SU-DHL-6 (cell line): ENCODE measurements around the gene CHCHD3.

Experiments used
- H2AFZ ChIP-seq: fragments of 200-600 bp; sonication (generic); 2 replicates; pipeline ENCODE4 v1.6.1; 2014; ENCODE audit warnings: low read depth, mild to moderate bottlenecking, moderate library complexity, mixed read lengths, antibody characterized with exemption, low read length; ENCODE audit not compliant: severe bottlenecking
- H3F3A ChIP-seq: fragments of 200-600 bp; shearing (Covaris generic); 2 replicates; pipeline ENCODE4 v1.6.0; 2016; ENCODE audit warnings: antibody characterized with exemption, mild to moderate bottlenecking; ENCODE audit not compliant: insufficient read depth
- H3K27ac ChIP-seq: fragments of 200-600 bp; sonication (generic); 2 replicates; pipeline ENCODE4 v1.5.1; 2016; ENCODE audit warnings: low read depth, mild to moderate bottlenecking, low read length, moderate library complexity, mixed read lengths
- H3K27me3 ChIP-seq: fragments of 200-600 bp; sonication (generic), shearing (Covaris generic); 2 replicates; pipeline ENCODE4 v1.6.0; 2014; ENCODE audit warnings: mild to moderate bottlenecking, low read length
- H3K36me3 ChIP-seq: fragments of 200-600 bp; sonication (generic); 2 replicates; pipeline ENCODE4 v1.6.1; 2014; ENCODE audit warnings: mild to moderate bottlenecking, low read length, mixed read lengths
- H3K4me2 ChIP-seq: fragments of 300-600, 200-600 bp; shearing (Covaris generic), sonication (generic); 2 replicates; pipeline ENCODE4 v1.6.0; 2014; ENCODE audit warnings: low read length, low read depth, mild to moderate bottlenecking; ENCODE audit not compliant: poor library complexity, severe bottlenecking
- H3K4me3 ChIP-seq: fragments of 200-600 bp; sonication (generic); 2 replicates; pipeline ENCODE4 v1.5.1; 2014; ENCODE audit warnings: antibody characterized with exemption, low read length, mild to moderate bottlenecking, mixed read lengths; ENCODE audit not compliant: insufficient read depth, poor library complexity, severe bottlenecking
- H3K79me2 ChIP-seq: fragments of 200-600 bp; sonication (generic); 2 replicates; pipeline ENCODE4 v1.6.1; 2014; ENCODE audit warnings: mild to moderate bottlenecking, low read length, moderate library complexity; ENCODE audit not compliant: insufficient read depth
- H3K9ac ChIP-seq: fragments of 200-600 bp; sonication (generic); 2 replicates; pipeline ENCODE4 v1.7.0; 2014; ENCODE audit warnings: mild to moderate bottlenecking, low read length
- H3K9me2 ChIP-seq: fragments of 200-600 bp; sonication (generic); replicated peaks from 2 replicates; pipeline ENCODE4 v1.6.1; 2014; ENCODE audit warnings: low read length; ENCODE audit not compliant: insufficient read depth
- H3K9me3 ChIP-seq: fragments of 200-600 bp; sonication (generic); 2 replicates; pipeline ENCODE4 v1.6.1; 2014; ENCODE audit warnings: low read length, mixed read lengths; ENCODE audit not compliant: insufficient read depth
- H4K20me1 ChIP-seq: fragments of 200-600 bp; sonication (generic); 2 replicates; pipeline ENCODE4 v1.6.1; 2014; ENCODE audit warnings: low read depth, mild to moderate bottlenecking, antibody characterized with exemption, low read length, moderate library complexity, mixed read lengths
- EZH2phosphoT487 ChIP-seq: fragments of 200-600 bp; sonication (generic), shearing (Covaris generic); conservative IDR thresholded peaks from 2 replicates; pipeline ENCODE4 v1.6.1; 2018; ENCODE audit warnings: mild to moderate bottlenecking, antibody characterized with exemption, low read length, moderate library complexity, mixed read lengths
- TF ChIP-seq, protein P1 (sequence below): fragments of 200-600 bp; sonication (generic); IDR thresholded peaks from one replicate; pipeline ENCODE4 v1.5.1; 2017; ENCODE audit warnings: antibody characterized with exemption, mild to moderate bottlenecking, low read length, moderate library complexity; ENCODE audit not compliant: insufficient read depth, poor library complexity, severe bottlenecking

The CHCHD3 gene

DNA sequence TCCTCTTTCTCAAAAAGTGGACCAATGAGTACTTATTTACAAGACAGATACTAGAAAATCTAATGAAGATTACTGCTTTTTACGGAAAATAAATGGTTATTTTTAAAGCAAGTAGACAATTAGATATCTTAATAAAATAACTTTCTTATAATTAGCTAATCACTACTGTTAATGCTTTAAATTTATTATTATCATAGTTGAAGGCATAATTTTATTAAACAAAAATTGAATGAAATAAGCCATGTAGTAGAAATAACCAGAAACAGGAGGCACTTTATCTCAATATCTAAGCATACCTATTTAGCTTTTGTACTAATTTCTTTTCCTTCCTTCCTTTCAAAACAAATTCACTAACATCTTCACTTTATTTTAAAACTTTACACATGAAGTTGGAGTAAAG lies 134.9 kb downstream of the CHCHD3 start:
- Histone ChIP-seq H2AFZ (no peak overlapping the region), H3K36me3 (0 out of 2 replicates have a peak, but pooled peaks cover 3% of the 10 kb centered on the region), H3K79me2 (no peaks in the 10 kb centered on the region), H4K20me1 (no peaks in the 10 kb centered on the region; the same call in 1 of the 2 replicates), H3K9me3 (no peaks in the 10 kb centered on the region), H3K27me3 (no peaks in the 10 kb centered on the region), H3F3A (no peaks in the 10 kb centered on the region; the same call in 1 of the 2 replicates), H3K9ac (no peak overlapping the region), H3K27ac (no peak overlapping the region), H3K9me2 (no peaks in the 10 kb centered on the region), H3K4me2 (no peak overlapping the region), H3K4me3 (no peak overlapping the region)
- TF ChIP-seq, protein P1, sequence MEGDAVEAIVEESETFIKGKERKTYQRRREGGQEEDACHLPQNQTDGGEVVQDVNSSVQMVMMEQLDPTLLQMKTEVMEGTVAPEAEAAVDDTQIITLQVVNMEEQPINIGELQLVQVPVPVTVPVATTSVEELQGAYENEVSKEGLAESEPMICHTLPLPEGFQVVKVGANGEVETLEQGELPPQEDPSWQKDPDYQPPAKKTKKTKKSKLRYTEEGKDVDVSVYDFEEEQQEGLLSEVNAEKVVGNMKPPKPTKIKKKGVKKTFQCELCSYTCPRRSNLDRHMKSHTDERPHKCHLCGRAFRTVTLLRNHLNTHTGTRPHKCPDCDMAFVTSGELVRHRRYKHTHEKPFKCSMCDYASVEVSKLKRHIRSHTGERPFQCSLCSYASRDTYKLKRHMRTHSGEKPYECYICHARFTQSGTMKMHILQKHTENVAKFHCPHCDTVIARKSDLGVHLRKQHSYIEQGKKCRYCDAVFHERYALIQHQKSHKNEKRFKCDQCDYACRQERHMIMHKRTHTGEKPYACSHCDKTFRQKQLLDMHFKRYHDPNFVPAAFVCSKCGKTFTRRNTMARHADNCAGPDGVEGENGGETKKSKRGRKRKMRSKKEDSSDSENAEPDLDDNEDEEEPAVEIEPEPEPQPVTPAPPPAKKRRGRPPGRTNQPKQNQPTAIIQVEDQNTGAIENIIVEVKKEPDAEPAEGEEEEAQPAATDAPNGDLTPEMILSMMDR, result no peak
- TF ChIP-seq EZH2phosphoT487, result no peak

DNA sequence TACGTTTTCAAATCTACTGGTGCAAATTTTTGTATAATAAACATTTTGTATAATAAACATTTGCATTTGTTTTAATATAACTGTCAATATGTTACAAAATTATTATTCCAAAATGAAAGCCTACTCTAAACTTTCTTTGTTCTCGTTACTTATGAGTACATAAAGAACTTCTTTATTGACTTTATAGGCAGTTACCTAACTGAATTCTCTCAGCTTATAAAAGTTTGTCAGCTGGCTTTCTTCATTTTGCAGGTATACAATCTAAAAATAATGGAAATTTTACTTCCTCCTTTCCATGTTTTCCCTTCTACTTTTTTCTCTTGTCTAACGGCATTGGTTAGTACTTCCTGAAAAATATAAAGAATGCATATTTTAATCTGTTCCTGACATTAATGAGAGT lies 137.1 kb downstream of the CHCHD3 start:
- no peak overlapping the region for H3K27ac ChIP-seq
- H3K9me3 ChIP-seq, result no peaks in the 10 kb centered on the region
- no peaks in the 10 kb centered on the region for H3K9me2 ChIP-seq
- H3F3A ChIP-seq, result no peaks in the 10 kb centered on the region; the same call in 1 of the 2 replicates
- no peaks in the 10 kb centered on the region; the same call in 1 of the 2 replicates for H4K20me1 ChIP-seq
- TF ChIP-seq, protein P1, result no peak
- H3K27me3 ChIP-seq, result no peaks in the 10 kb centered on the region
- H3K79me2 ChIP-seq, result no peaks in the 10 kb centered on the region
- no peak overlapping the region for H3K4me3 ChIP-seq
- H2AFZ ChIP-seq, result no peak overlapping the region
- no peak overlapping the region for H3K9ac ChIP-seq
- H3K4me2 ChIP-seq, result no peak overlapping the region
- 0 out of 2 replicates have a peak, but pooled peaks cover 3% of the 10 kb centered on the region for H3K36me3 ChIP-seq

DNA sequence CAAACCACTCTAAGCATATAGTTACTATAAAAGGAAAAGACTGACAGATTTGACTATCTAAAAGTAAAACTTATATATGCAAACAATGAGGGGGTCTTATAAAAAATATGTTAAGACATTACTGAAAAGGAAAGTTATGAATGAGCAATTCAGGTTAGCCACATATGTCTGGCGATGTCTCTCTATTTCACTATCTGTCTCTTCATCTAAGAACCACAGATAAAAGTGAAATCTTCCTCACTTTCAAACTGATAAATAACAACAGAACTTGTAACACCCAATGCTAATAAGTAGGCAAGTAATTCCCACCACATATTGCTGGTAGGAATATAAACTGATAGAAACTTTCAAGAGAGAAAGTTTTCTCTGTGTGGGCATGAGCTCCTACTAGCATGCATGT lies 138.2 kb downstream of the CHCHD3 start:
- Histone ChIP-seq H3K27me3 (no peaks in the 10 kb centered on the region), H3K79me2 (no peaks in the 10 kb centered on the region), H3F3A (no peaks in the 10 kb centered on the region; the same call in 1 of the 2 replicates), H3K9me2 (no peaks in the 10 kb centered on the region), H3K36me3 (0 out of 2 replicates have a peak, but pooled peaks cover 3% of the 10 kb centered on the region), H3K4me3 (no peak overlapping the region), H3K9me3 (no peaks in the 10 kb centered on the region), H3K4me2 (no peak overlapping the region), H2AFZ (no peak overlapping the region), H3K9ac (no peak overlapping the region), H4K20me1 (no peaks in the 10 kb centered on the region; the same call in 1 of the 2 replicates), H3K27ac (no peak overlapping the region)
- no peak for TF ChIP-seq EZH2phosphoT487
- TF ChIP-seq, protein P1, result no peak
